ENCODE measurements around the gene HIRIP3.
A peak's percentile ranks its signal among the peaks of the same experiment; 100 is the strongest.
"Not testable (repeated sequence)": the region's sequence is repeated elsewhere in the genome, so short reads cannot be mapped to it uniquely, and the experiment has no call there.

HIRIP3 gene

GRCh38 chr16:30016555-30017276 lies 21.3 kb upstream of the HIRIP3 start:
- DNase-seq = no peak

GRCh38 chr16:30015450-30015849 lies 20.0 kb upstream of the HIRIP3 start:
- DNase-seq = not testable (repeated sequence)

GRCh38 chr16:30012598-30012997 lies 17.2 kb upstream of the HIRIP3 start:
- DNase-seq = not testable (repeated sequence)

- DNase-seq = no peak
Observed at GRCh38 chr16:30011714-30012504, 16.5 kb upstream of the HIRIP3 start.

- DNase-seq = peak; percentile 18
Observed at GRCh38 chr16:30010844-30011713, 15.7 kb upstream of the HIRIP3 start, which contains the start of gene DOC2A. TSS of gene DOC2A (minus strand) at chr16:30011027. CDS start at chr16:30010222, 805 bp downstream.

GRCh38 chr16:30009990-30010843 lies 14.8 kb upstream of the HIRIP3 start:
- DNase-seq = no peak

GRCh38 chr16:30009085-30009862 lies 13.9 kb upstream of the HIRIP3 start:
- no peak for DNase-seq

- no peak for DNase-seq
Observed at GRCh38 chr16:30007378-30007895, 12.0 kb upstream of the HIRIP3 start.

- no peak for DNase-seq
Observed at GRCh38 chr16:30006659-30007377, 11.4 kb upstream of the HIRIP3 start.

GRCh38 chr16:30006095-30006473 lies 10.7 kb upstream of the HIRIP3 start:
- DNase-seq = no peak

GRCh38 chr16:30005341-30006094 lies 10.1 kb upstream of the HIRIP3 start:
- no peak for DNase-seq

GRCh38 chr16:30004811-30005242 lies 9.4 kb upstream of the HIRIP3 start:
- DNase-seq = no peak

GRCh38 chr16:30004424-30004776 lies 9.0 kb upstream of the HIRIP3 start:
- DNase-seq = no peak

GRCh38 chr16:30003670-30004423 lies 8.4 kb upstream of the HIRIP3 start:
- DNase-seq = no peak

- DNase-seq = no peak
Observed at GRCh38 chr16:30002614-30003346, 7.4 kb upstream of the HIRIP3 start.

GRCh38 chr16:30000735-30001631 lies 5.6 kb upstream of the HIRIP3 start:
- DNase-seq = no peak

GRCh38 chr16:29999605-30000004 lies 4.2 kb upstream of the HIRIP3 start:
- DNase-seq = no peak
